GM12878 (cell line): Measurements from ENCODE around the gene C16orf96. TPM values are rescaled to one million over a fixed set of nuclear protein-coding genes. Genes with fewer than 3 reads are reported as not detected.

Source experiments
- BCL3 ChIP-seq: IDR thresholded peaks from 2 replicates; pipeline ENCODE4 v1.6.1; 2011; ENCODE audit warnings: borderline replicate concordance, low read depth, mild to moderate bottlenecking, moderate library complexity, low read length; ENCODE audit not compliant: insufficient read depth, poor library complexity, severe bottlenecking
- BCLAF1 ChIP-seq: fragments of 450-650 bp; IDR thresholded peaks from 2 replicates; pipeline ENCODE4 v1.6.1; 2017; ENCODE audit warnings: antibody characterized with exemption, mild to moderate bottlenecking, moderate library complexity
- CHD1 ChIP-seq: IDR thresholded peaks from 2 replicates; pipeline ENCODE4 v1.6.1; 2012; ENCODE audit warnings: low read depth, low read length, improper control_type of control experiment
- CHD2 ChIP-seq: IDR thresholded peaks from 2 replicates; pipeline ENCODE4 v1.6.1; 2011; ENCODE audit warnings: low read depth, low read length, improper control_type of control experiment, borderline replicate concordance
- CTCF ChIP-seq, 3 experiments: IDR thresholded peaks in 2 of 3; conservative IDR thresholded peaks in 1 of 3; 2 replicates each; pipeline ENCODE4 v1.5.1; 2011; ENCODE audit warnings: low read depth in 3 of 3, low read length in 3 of 3, mild to moderate bottlenecking in 3 of 3, control low read depth in 2 of 3, moderate library complexity in 2 of 3, inconsistent platforms in 1 of 3, mixed read lengths in 1 of 3; ENCODE audit not compliant: control insufficient read depth in 2 of 3, insufficient read depth in 1 of 3; ENCODE audit errors: extremely low read depth in 1 of 3
- DPF2 ChIP-seq: fragments of 450-650 bp; IDR thresholded peaks from 2 replicates; pipeline ENCODE4 v1.6.1; 2017; ENCODE audit warnings: mild to moderate bottlenecking
- E2F4 ChIP-seq: IDR thresholded peaks from 2 replicates; pipeline ENCODE4 v1.6.1; 2012; ENCODE audit warnings: low read depth, low read length, improper control_type of control experiment
- HDGF ChIP-seq: fragments of 450-650 bp; IDR thresholded peaks from 2 replicates; pipeline ENCODE4 v1.6.1; 2016; ENCODE audit warnings: antibody characterized with exemption
- IKZF1 ChIP-seq: fragments of 450-650 bp; conservative IDR thresholded peaks from 2 replicates; pipeline ENCODE4 v1.6.1; 2017; ENCODE audit warnings: antibody characterized with exemption, mild to moderate bottlenecking
- MXI1 ChIP-seq: fragments of 150-350 bp; IDR thresholded peaks from 2 replicates; pipeline ENCODE4 v1.6.1; 2011; ENCODE audit warnings: low read depth, mild to moderate bottlenecking, inconsistent platforms, low read length, improper control_type of control experiment
- NR2F1 ChIP-seq: fragments of 450-650 bp; conservative IDR thresholded peaks from 2 replicates; pipeline ENCODE4 v1.6.1; 2017; ENCODE audit warnings: mild to moderate bottlenecking
- NRF1 ChIP-seq: conservative IDR thresholded peaks from 2 replicates; pipeline ENCODE4 v1.6.1; 2011; ENCODE audit warnings: mild to moderate bottlenecking, low read depth, low read length, improper control_type of control experiment
- POU2F2 ChIP-seq: IDR thresholded peaks from 3 replicates; pipeline ENCODE4 v1.6.1; 2011; ENCODE audit warnings: low read depth, mild to moderate bottlenecking, low read length, borderline replicate concordance
- RAD21 ChIP-seq: IDR thresholded peaks from 2 replicates; pipeline ENCODE4 v1.6.1; 2011; ENCODE audit warnings: mild to moderate bottlenecking, low read depth, low read length, moderate library complexity; ENCODE audit not compliant: insufficient read depth
- SIX5 ChIP-seq: IDR thresholded peaks from 2 replicates; pipeline ENCODE4 v1.6.1; 2011; ENCODE audit warnings: mild to moderate bottlenecking, low read depth, low read length, moderate library complexity; ENCODE audit not compliant: severe bottlenecking
- SREBF1 ChIP-seq: IDR thresholded peaks from 2 replicates; pipeline ENCODE4 v1.6.1; 2012; ENCODE audit warnings: mild to moderate bottlenecking, low read length
- TCF7 ChIP-seq: IDR thresholded peaks from 2 replicates; pipeline ENCODE4 v1.6.1; 2014; ENCODE audit warnings: antibody characterized with exemption, borderline replicate concordance
- ZBTB11 ChIP-seq: fragments of 450-650 bp; formaldehyde crosslinking; IDR thresholded peaks from 2 replicates; pipeline ENCODE4 v1.5.0; 2022; ENCODE audit warnings: mild to moderate bottlenecking, missing genetic modification characterization
- ZNF207 ChIP-seq: fragments of 450-650 bp; IDR thresholded peaks from 2 replicates; pipeline ENCODE4 v1.6.1; 2014; ENCODE audit warnings: antibody characterized with exemption, mild to moderate bottlenecking, borderline replicate concordance
- ZNF384 ChIP-seq: IDR thresholded peaks from 2 replicates; pipeline ENCODE4 v1.6.1; 2012; ENCODE audit warnings: low read depth, mild to moderate bottlenecking, low read length, improper control_type of control experiment, borderline replicate concordance
- polyA plus RNA-seq, 11 experiments: library from polyadenylated mRNA; depleted of rRNA in 4 of 11; unstranded in 6 of 11; stranded (reverse) in 5 of 11; fragments of >200 nt; fragmentation: Nextera tagmentation in 4 of 11; fragmentation: Illumina TruSeq in 1 of 11; extraction: Ambion mirVana in 4 of 11; extraction: Trizol in 1 of 11; gene quantifications; 1 replicate in 1 of 11; 2 replicates in 10 of 11; pipeline versions ENCODE4 v1.2.1 to v1.2.3, GENCODE V29; 2011 to 2016; ENCODE audit warnings: inconsistent platforms in 2 of 11, missing spikeins in 2 of 11, low read depth in 1 of 11
- total RNA-seq, 4 experiments: library from RNA; depleted of rRNA in 3 of 4; stranded (reverse); fragments of >200 nt in 3 of 4; fragmentation: Illumina TruSeq in 1 of 4; extraction: Trizol in 1 of 4; gene quantifications; 2 replicates each; pipeline versions ENCODE4 v1.2.1 to v1.2.3, GENCODE V29; 2013 to 2021

C16orf96 gene
- total and polyA plus RNA-seq, 10 of the 15 experiments (the other 5 are each of a cell fraction or from before 2014, with no cell fraction given): 0.01 to 0.08 (median 0.01) TPM; not detected in 7

- TF ChIP-seq BCL3 (no peak), SIX5 (no peak), MXI1 (peak; percentile 39; the same call in 1 of the 2 replicates), CTCF (IDR thresholded peaks at IDR 0.05 in 2 of 3, conservative IDR thresholded peaks at IDR 0.05 in 1 of 3; ENCODE audit: control insufficient read depth in 2 of 3, extremely low read depth in 1 of 3, insufficient read depth in 1 of 3, low read depth in 3 of 3, low read length in 3 of 3) (peak; percentile 85 to 93 (median 93)), ZNF207 (no peak), HDGF (0 out of 2 replicates have a peak, but pooled peaks have one; percentile 43), IKZF1 (0 out of 2 replicates have a peak, but pooled peaks have one; percentile 28), DPF2 (no peak), TCF7 (no peak), ZNF384 (peak; percentile 25; the same call in 1 of the 2 replicates), SREBF1 (no peak), NR2F1 (no peak), CHD2 (no peak), E2F4 (no peak), ZBTB11 (CRISPR knock-in tag) (no peak), NRF1 (no peak), POU2F2 (no peak), CHD1 (no peak), BCLAF1 (no peak), RAD21 (peak; percentile 95)
Observed at GRCh38 chr16:4506450-4506849, 49.7 kb upstream of the C16orf96 start (continued).
